G401.6 (cell line): ENCODE measurements around the gene SNX21.
"Not testable (repeated sequence)": the region's sequence is repeated elsewhere in the genome, so short reads cannot be mapped to it uniquely, and the experiment has no call there.

ENCODE experiments used
- FAIRE-seq: peaks from 2 replicates; lab custom pipeline; 2012; peaks lifted over from hg19 to GRCh38; lab: Jason Lieb, UNC

The SNX21 gene

DNA sequence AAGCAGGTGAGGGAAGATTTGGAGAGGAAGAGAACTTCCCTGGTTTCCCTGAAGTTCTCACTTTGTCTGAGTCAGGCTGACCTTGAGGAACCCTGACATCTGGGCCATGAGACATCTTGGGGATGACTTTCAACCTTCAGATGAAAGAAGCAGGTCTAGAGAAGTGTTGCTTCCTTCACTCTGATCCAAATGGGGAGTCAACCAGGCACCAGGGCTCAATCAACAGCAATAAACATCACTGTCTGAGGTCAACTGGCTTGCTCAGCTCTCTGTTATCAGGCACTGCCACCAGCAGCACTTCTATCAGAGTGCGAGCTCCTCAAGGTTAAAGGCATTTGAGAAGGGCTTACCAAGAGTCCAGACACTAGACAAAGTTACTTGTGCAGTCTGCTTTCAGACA, 17.3 kb downstream of the SNX21 start:
- FAIRE-seq, result no peak

DNA sequence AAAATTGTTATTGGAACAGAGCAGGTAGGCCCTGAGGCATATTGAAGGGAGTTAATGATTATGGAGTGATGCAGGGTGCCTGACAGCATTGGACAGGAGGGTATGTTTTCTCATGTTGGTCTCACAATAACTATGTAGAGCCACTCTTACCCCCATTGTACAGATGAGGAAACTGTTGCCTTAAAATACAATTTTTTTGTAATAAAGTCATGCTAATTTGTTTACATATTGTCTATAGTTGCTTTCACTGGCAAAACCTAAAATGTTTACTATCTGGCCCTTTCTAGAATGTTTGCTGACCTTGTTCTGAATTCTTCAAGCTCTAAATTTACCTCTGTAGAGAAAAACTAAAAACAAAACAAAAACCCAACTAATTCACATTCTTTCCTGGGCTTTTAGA, 17.9 kb downstream of the SNX21 start:
- no peak for FAIRE-seq

DNA sequence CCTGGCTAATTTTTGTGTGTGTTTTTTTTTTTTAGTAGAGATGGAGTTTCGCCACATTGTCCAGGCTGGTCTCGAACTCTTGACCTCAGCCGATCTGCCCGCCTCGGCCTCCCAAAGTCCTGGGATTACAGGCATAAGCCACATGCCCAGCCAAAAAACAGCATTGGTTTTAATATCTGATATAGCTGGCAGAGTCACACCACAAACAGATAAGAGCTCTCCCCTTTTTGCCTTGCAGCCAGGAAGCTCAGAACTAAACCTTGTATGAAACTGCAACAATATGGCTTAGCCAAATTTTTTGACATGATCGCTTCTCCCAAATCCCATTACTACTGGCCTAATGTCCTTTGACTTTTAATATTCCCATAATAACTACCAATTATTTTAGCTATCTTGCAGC, 18.7 kb downstream of the SNX21 start:
- no peak for FAIRE-seq

DNA sequence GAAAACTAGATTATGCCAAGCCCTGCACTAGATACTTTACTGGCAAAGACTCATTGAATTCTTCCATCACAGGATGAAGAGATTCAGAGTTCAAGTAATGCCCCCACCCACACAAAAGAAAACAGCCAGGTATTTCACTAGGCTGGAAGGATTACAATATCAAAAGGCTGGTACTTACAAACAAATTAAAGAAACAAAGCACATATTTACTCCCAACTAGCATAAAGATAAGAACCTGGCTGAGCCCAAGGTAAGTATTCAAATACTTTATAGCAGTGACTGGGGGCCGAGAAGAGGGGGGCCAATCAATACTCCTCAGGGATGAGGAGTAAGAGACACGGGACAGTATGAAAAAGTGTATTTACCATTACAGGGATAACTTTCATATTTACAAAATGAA, 19.9 kb downstream of the SNX21 start:
- no peak for FAIRE-seq

DNA sequence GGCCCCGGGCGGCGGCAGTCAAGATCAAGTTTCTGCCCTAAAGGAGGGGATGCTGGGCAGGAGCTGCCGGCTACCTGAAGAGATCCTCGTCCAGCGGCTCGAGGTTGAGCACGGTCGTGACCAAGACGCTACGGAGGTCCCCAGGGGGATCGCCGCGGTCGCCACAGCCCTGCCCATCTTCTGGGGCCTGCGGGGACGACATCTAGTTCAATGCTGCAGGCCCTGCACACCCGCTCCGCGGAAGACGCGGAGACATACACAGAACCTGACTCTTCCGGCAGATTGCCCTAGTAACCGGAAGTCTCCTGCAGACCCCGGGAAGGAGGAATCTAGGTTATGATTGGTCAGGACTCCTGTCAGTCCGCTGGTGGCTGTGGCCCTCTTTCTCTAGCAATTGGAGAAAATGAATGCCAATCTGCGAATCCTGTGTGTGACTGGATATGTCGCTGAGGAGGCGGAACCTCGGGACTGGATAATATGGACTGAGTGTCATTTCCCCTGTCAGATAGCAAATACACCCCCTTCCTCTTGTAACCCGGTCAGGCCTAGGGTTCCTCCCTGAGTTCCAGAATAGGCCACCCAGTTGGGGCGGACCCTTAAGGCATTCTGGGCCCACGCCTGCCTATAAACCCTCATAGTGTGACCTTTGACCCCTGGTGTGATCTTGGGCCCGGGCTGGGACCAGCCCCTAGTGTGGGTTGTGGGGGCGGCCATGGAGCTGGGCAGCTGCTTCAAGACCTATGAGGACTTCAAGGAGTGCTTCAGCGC, 23.7 kb downstream of the SNX21 start, which contains the start of the genes ACOT8 and ZSWIM3:
Gene ACOT8, minus strand, starts transcription at position 279 of the 768 bp plus-strand sequence. Its CDS starts 77 bp downstream, at position 202.
Gene ZSWIM3, plus strand, starts transcription at position 501 of the 768 bp plus-strand sequence. Its CDS starts 212 bp downstream, at position 713.
- peak; percentile 89 for FAIRE-seq

DNA sequence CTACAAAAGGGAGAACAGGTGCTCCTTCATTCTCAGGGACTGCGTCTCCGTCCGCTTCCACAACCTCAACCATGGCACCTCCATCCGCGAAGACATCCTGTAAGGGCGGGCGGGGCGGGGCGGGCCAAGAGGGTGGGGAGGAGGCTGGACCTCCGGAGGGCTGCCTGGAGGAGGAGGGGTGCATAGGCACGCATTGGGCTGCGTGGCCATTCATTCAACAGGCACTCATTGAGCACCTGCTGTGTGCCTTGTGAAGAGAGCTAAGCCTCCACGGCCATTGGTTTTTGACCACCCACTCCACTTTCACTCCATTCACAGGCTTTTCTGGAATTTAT, 24.2 kb downstream of the SNX21 start:
- no peak for FAIRE-seq

DNA sequence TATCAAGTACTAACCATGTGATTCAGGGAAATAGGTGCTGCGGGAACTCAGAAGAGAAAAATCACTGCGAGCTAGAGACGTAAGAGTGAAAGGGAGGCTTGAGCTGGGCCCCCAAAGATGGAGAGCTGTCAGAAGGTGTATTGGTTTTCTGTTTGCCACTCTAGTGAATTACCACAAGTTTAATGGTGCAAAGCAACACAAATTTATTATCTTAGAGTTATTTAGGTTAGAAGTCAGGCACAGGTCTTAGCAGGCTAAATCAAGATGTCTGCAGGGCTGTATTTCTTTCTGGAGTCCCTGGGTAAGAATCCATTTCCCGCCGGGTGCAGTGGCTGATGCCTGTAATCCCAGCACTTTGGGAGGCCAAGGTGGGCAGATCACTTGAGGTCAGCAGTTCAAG, 26.3 kb downstream of the SNX21 start:
- FAIRE-seq, result no peak

DNA sequence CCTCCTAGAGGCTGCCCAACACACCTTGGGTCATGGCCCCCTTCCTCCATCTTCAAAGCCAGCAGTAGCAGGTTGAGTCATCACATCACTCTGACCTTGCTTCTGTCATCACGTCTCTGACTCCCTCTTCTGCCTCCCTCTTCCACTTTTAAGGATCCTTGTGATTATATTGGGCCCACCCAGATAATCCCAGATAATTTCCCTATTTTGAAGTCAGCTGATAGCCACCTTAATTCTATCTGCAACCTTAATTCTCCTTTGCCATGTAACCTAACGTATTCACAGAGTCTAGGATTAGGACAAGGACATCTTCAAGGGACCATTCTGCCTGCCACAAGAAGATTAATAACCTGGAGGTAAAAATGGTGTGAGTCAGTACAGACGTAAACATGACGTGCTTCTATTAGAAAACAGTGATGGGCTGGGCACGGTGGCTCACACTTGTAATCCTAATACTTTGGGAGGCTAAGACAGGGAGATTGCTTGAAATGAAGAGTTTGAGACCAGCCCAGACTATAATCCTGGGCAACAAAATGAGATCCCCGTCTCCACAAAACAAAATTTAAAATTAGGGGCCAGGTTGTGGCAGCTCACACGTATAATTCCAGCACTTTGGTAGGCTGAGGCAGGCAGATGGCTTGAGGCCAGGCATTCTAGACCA, 27.1 kb downstream of the SNX21 start:
- no peak for FAIRE-seq

DNA sequence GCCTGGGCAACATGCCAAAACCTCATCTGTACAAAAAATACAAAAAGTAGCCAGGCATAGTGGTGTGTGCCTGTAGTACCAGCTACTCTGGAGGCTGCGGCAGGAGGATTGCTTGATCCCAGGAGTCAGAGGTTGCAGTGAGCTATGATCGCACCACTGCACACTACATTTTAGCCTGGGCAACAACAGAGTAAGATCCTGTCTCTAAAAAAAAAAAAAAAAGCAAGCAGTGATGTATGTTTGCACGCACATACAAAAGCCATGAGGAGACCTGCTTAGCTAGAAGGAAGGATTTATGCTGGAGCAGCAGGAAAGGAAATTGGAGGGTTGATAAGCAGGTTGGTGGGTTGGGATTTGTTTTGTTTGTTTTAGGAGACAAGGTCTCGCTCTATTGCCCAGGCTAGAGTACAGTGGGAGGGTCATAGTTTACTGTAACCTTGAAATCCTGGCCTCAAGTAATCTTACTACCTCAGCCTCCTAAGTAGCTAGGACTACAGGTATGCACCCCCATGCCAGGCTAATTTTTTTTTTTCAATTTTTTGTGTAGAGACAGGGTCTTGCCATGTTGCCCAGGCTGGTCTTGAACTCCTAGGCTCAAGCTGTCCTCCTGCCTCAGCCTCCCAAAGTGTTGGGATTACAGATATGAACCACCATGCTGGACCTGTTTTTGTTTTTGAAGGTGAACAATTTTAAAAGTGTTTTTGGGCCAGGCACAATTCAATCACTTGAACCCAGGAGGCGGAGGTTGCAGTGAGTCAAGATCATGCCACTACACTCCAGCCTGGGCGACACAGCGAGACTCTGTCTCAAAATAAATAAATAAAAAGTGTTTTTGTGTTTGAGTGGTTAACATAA, 27.8 kb downstream of the SNX21 start:
- FAIRE-seq, result no peak

DNA sequence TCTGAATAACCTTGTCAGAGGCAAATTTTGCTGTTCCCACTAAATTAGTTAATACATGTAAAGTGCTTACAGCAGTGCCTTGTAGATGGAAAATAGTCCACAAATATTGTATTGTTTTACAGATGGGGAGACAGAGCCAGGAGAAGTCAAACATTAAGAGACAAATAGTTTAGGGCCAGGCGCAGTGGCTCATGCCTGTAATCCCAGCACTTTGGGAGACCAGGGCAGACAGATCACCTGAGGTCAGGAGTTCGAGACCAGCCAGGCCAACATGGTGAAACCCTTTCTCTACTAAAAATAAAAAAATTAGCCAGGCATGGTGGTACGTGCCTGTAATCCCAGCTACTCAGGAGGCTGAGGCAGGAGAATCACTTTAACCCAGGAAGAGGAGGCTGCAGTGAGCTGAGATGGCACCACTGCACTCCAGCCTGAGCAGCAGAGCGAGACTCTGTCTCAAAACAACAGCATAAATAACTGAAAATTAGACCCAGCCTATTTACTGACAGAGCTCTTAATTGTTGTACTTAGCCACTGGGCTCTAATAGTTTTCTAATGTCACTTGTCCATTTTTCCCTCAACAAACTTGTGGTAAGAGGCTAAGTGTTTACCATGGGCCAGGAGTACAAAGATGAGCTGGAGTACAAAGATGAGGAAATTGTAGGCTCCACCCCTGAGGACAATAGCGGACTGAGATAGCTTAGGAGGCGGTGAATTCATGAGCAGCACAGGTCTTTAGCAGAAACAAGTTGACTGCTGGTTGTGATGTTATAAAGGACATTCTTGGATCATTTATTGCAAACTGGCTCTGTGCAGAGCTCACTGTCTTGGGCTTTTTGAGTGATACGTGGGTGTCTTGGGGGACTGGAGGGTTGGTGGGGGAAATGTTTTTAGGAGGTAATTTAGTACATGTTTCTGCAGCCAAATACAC, 30.2 kb downstream of the SNX21 start:
- FAIRE-seq, result no peak

DNA sequence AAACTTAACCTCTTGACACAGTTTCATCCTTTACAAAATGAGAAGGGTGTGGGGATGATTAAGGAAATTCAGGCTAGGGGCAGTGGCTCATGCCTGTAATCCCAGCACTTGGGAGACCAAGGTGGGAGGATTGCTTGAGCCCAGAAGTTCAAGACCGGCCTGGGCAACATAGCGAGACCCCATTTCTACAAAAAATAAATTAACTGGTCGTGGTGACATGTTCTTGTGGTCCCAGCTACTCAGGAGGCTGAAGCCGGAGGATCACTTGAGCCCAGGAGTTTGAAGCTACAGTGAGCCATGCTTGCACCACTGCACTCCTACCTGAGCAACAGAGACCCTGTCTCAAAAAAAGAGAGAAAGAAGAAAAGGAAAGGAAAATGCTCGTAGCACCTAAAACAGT, 32.9 kb downstream of the SNX21 start:
- no peak for FAIRE-seq

DNA sequence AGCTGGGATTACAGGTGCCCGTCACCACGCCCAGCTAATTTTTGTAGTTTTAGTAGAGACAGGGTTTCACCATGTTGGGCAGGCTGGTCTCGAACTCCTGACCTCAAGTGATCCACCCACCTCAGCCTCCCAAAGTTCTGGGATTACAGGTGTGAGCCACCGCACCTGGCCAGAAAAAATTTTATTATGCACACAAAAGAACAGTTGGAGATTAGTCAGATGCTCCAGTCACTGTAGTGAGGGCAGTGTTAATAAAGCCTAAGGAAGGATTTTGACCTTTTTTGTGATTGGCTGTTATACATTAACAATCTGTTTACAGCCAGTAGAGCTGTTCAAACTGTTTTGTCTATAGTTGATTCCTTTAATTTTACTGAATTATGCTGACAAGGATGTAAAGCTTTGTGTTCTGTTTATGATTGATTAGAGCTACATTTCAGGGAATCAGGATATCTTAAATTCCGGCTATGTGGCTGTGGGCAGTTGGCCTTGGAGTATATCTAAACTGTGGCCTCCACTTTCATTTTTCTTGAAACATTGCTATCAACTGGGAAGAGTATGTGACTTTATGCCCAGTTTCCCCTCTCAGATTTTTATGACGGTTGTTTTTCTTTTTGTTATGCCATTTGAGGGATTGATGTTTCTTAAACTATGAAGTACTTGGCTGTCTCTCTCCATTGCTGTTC, 33.7 kb downstream of the SNX21 start:
- no peak for FAIRE-seq

DNA sequence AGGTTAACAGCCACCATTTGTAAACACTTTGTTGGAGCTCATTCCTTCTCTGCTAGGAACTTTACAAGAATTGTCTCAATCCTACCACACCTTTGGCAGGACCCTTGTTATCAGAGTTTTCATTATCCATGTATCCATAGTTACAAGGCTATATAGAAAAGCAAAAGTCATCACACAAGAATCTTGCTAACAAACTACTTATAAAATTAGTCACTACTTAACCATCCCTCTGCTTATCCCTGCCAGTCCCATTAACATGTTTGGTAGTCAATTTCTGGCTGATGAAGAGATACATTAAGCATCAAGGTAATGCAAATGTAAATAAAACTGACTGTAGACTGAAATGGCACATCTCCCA, 34.2 kb downstream of the SNX21 start:
- FAIRE-seq, result no peak

DNA sequence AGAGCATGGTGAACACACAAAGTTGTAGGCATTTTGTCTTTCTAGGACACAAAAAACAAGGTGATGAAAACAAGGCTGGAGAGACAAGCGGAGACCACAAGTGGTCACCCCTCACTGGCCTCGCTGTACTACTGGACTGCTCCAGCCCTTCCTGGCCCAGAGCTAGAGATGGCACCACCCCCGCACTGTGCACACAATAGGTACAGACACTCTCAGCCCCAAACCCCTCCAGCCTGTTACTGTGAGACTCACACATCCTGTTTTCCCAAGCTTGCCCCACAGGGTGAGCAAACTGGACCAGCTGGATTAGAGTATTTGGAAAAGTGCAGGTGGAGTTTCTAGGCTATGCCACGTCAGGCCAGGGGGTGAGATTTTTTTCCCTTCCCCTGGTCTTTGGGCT, 39.0 kb downstream of the SNX21 start:
- FAIRE-seq, result no peak

DNA sequence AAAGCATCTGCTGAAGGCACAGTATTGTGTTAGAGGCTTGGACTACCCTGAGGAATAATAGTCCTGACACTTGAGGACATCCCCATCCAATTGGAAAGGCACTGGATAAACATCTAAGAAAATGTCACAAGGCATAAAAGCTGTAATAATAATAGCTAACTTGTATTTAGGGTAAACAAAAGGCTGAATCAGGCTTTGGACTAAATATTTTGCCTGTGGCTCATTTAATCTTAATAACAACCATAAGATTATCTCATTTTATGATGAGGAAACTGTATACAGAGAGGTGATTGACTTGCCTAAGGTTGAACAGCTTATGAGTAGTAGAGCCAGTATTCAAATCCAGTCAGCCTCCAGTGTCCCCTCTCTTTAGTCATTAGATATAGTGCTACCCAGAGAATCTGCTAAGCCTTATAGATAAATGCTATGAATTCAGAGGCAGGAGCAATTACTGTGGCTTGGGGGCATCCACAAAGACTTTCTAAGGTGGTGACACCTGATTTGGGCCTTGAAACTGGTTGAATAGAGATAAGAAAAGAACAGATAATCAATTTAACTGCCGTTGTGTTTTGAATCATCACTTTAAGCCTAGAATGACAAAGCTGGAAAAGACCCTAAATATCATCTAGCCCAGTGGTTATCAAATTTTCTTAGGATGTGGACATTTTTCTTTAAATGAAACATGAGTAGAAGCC, 40.0 kb downstream of the SNX21 start:
- FAIRE-seq, result no peak

DNA sequence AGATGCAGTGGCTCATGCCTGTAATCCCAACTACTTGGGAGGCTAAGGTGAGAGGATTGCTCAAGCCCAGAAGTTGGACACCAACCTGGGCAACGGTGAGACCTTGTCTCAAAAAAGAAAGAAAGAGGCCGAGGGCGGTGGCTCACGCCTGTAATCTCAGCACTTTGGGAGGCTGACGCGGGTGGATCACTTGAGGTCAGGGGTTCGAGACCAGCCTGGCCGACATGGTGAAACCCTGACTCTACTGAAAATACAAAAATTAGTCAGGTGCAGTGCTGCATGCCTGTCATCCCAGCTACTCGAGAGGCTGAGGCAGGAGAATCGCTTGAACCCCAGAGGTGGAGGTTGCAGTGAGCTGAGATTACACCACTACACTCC, 40.5 kb downstream of the SNX21 start:
- not testable (repeated sequence) for FAIRE-seq

DNA sequence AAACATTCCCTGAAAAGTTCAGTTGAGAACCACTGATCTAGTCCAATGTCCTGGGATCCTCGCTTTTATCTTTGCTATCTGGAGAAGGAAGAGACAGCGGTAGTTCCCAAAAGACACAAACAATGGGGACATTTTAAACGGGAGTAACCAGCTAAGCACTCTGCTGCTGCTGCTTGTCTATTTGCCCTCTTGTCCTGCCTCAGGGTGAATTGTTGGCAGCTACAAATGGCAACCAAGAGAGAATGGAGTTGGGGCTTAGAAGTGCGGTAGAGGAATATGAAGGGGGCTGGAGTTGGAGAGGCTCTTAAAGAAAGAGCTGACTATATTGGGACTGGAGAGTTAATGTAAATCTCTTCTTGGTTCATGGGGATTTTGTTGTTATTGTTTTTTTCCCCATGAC, 41.0 kb downstream of the SNX21 start:
- no peak for FAIRE-seq

DNA sequence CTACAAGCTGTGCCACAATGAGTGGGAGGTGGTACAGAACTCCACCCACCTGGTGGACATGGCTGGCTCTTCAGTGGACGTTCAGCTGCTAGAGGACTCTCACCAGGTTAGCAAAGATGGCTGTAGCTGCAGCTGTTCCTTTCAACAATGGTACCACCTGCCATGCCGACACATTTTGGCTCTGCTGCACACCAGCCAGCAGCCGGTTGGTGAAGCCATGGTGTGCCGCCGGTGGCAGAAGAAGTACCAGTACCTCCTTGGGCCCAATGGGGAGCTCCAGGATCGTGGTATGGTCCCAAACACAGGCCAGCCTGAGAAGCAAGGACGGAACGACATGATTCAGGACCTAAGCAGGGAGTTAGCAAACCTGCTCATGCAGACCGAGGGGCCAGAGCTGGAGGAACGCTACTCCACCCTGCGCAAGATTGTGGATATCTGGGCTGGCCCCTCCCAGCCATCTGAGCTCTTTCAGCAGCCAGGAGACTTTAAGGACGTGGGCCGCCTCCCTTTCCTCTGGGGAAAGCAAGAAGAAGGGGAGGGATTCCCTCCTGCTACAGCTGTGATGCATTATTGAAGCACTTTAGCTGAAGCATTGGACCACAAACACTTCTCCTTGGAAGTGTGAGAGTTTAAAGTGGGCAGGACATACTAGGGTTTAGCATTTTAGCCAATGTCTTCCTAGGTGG, 44.6 kb downstream of the SNX21 start:
- FAIRE-seq, result no peak

DNA sequence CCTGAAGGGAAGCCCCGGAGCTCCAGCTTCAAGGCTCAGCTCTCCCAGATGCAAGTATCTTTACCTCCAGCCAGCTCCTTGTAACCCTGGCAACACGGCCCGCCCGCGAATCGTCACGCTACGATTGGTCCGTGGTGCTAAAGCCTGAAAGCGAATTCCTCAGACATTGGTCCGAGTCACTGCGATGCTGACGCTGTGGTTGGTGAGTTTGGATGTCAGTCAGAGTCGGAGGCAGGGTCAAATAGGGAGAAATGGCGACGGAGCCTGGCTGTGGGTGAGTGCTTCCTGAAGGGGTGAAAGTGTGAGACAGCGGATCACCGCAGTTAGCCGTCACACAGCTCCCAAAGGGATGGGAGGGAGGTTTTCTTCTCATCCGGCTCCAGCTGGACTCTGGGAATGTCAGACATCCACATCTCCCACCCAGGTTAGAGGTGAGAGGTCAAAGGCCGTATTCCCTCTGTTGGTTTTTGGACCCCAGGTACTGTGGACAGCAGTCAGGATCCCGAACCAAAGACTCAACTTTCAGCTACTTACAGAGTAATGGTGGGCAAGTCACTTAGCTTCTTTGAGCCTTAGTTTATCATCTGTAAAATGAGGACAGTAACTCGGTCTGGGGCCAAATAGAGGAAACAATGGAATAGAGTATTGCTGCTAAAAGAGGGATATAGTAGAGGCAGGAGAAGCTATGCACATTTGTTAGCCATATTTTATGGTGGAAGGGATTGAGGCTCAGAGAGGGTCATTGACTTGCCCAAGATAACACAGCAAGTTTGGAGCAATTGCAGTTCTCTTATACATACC, 47.6 kb downstream of the SNX21 start, which contains the start of gene ZSWIM1:
Gene ZSWIM1, plus strand, starts transcription at position 240 of the 801 bp plus-strand sequence. CDS start 1,366 bp downstream, outside the sequence.
- peak; percentile 97 for FAIRE-seq
